DOHH2 (cell line): Measurements from ENCODE around the gene SLC25A25.

ENCODE experiments used
- EZH2phosphoT487 ChIP-seq: fragments of 200-600 bp; sonication (generic); IDR thresholded peaks from 2 replicates; pipeline ENCODE4 v1.6.1; 2017; ENCODE audit warnings: borderline replicate concordance, mild to moderate bottlenecking, antibody characterized with exemption, low read length, moderate library complexity, mixed read lengths
- TF ChIP-seq, protein P1 (sequence below): fragments of 200-600 bp; sonication (generic); IDR thresholded peaks from one replicate; pipeline ENCODE4 v1.5.1; 2014; ENCODE audit warnings: antibody characterized with exemption, mild to moderate bottlenecking, low read depth, low read length; ENCODE audit not compliant: poor library complexity, severe bottlenecking

DNA sequence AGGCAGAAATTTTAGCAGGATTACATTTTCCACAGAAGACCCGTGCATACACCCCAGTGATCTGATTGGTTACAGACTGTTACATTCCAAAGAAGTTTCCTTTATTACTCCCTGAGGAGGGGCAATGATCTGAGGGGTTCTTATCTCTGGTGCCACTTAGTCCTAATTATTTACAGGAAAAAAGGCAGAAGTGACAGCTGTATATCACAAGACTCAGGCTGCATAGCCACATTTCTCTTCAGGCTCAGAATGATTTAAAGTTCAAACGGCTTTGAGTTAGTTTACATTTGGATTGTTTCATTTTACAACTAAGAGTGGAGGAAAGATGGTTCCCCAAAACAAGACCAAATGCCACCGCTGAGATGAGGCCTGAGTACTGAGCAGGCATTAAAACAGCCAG is 18.2 kb upstream of the SLC25A25 start:
- TF ChIP-seq, protein P1, sequence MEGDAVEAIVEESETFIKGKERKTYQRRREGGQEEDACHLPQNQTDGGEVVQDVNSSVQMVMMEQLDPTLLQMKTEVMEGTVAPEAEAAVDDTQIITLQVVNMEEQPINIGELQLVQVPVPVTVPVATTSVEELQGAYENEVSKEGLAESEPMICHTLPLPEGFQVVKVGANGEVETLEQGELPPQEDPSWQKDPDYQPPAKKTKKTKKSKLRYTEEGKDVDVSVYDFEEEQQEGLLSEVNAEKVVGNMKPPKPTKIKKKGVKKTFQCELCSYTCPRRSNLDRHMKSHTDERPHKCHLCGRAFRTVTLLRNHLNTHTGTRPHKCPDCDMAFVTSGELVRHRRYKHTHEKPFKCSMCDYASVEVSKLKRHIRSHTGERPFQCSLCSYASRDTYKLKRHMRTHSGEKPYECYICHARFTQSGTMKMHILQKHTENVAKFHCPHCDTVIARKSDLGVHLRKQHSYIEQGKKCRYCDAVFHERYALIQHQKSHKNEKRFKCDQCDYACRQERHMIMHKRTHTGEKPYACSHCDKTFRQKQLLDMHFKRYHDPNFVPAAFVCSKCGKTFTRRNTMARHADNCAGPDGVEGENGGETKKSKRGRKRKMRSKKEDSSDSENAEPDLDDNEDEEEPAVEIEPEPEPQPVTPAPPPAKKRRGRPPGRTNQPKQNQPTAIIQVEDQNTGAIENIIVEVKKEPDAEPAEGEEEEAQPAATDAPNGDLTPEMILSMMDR: no peak
- TF ChIP-seq EZH2phosphoT487: no peak
